Retinal pigment epithelial cell (primary cell): ENCODE measurements around the gene DNTT.

ENCODE experiments used
- DNase-seq: peaks from one replicate; pipeline ENCODE4 v3.0.0-alpha.2; 2010; ENCODE audit warnings: low read depth
- H3K4me3 ChIP-seq: 2 replicates; pipeline ENCODE4 v1.5.1; 2011; ENCODE audit warnings: mild to moderate bottlenecking, low read length, control low read depth, moderate library complexity
- TF ChIP-seq, protein P1 (sequence below): conservative IDR thresholded peaks from 2 replicates; pipeline ENCODE4 v1.5.1; 2011; ENCODE audit warnings: low read depth, low read length, control low read depth, inconsistent platforms

Gene DNTT

GRCh38 chr10:96368971-96369370 is 64.7 kb downstream of the DNTT start:
- TF ChIP-seq, protein P1, sequence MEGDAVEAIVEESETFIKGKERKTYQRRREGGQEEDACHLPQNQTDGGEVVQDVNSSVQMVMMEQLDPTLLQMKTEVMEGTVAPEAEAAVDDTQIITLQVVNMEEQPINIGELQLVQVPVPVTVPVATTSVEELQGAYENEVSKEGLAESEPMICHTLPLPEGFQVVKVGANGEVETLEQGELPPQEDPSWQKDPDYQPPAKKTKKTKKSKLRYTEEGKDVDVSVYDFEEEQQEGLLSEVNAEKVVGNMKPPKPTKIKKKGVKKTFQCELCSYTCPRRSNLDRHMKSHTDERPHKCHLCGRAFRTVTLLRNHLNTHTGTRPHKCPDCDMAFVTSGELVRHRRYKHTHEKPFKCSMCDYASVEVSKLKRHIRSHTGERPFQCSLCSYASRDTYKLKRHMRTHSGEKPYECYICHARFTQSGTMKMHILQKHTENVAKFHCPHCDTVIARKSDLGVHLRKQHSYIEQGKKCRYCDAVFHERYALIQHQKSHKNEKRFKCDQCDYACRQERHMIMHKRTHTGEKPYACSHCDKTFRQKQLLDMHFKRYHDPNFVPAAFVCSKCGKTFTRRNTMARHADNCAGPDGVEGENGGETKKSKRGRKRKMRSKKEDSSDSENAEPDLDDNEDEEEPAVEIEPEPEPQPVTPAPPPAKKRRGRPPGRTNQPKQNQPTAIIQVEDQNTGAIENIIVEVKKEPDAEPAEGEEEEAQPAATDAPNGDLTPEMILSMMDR: no peak
- no peak overlapping the region for H3K4me3 ChIP-seq
- no peak for DNase-seq

- H3K4me3 ChIP-seq: no peak overlapping the region
- TF ChIP-seq, protein P1: no peak
- DNase-seq: no peak
Measured at GRCh38 chr10:96369890-96370583, 65.8 kb downstream of the DNTT start.

GRCh38 chr10:96370584-96371157 is 66.4 kb downstream of the DNTT start:
- H3K4me3 ChIP-seq: no peak overlapping the region
- DNase-seq: no peak
- TF ChIP-seq, protein P1: peak; percentile 88

DNA sequence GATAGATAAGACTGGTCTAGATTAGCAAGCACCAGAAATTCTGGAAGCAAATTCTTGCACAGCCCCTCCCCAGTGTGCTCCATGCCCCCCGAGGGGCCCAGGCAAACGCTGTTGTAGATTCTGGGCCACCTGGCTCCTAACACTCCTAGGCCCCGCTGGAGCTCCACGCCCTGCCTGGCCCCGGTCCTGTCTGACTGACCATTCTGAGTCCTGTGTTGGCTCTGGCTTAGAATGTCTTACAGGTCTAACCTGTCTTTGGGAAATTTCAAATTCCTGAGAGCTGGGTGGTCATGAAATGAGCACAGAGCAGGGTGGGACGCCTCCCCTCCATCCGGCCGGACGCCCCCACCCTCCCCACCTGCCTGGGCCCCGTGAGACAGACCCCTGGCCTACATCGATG is 67.1 kb downstream of the DNTT start:
- no peak overlapping the region for H3K4me3 ChIP-seq
- DNase-seq: no peak
- TF ChIP-seq, protein P1: no peak

DNA sequence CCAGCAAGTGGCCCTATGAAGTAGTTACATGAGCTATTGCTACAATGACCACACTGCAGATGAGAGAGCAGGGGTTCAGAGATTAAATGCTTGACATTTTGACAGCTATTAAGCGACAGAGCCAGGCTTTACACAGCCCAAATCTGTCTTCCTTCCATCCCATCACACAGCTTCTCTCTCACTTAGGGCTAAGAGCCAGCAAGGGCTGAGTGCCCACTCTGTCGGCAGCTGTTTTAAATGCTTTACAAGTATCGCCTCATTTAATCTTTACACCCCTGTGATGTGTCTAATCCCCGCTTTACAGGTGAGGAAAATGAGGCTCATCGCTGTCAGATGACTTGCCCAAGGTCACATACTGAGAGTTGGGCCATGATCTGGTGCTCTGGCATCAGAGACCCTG is 69.8 kb downstream of the DNTT start:
- H3K4me3 ChIP-seq: no peak overlapping the region
- TF ChIP-seq, protein P1: no peak
- no peak for DNase-seq

DNA sequence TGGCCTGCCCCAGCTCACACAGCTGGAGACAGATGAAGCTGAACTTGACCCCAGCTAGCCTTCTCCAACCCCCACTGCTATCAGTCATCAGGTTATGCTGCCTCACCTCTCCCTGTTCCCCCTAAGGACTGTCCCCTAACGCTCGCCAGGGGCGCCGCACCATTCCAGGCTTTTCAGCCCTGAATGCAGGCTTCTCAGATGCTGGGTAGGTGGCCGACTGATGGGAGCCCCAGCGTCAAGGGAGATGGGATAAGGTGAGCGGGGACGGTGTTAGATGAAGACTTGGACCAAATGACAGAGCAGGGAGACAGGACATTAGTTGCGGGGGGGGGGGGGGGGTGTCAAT is 70.4 kb downstream of the DNTT start:
- TF ChIP-seq, protein P1: peak; percentile 20
- peak overlapping the region; percentile 58 for H3K4me3 ChIP-seq
- DNase-seq: no peak
